Effector CD4-positive, alpha-beta T cell (primary cell): ENCODE measurements around the gene NOC2L.

ENCODE experiments used
- DNase-seq: peaks from one replicate; pipeline ENCODE4 v3.0.0-alpha.2; 2020

NOC2L gene

GRCh38 chr1:913491-914130 lies 45.4 kb downstream of the NOC2L start:
- peak; percentile 1 for DNase-seq

GRCh38 chr1:912740-913301 lies 46.2 kb downstream of the NOC2L start:
- peak; percentile 1 for DNase-seq

GRCh38 chr1:911875-912739 lies 46.9 kb downstream of the NOC2L start:
- peak; percentile 1 for DNase-seq

GRCh38 chr1:910881-911721 lies 48.0 kb downstream of the NOC2L start:
- peak; percentile 1 for DNase-seq

GRCh38 chr1:910311-910880 lies 48.7 kb downstream of the NOC2L start:
- DNase-seq, result peak; percentile 1

- DNase-seq, result peak; percentile 1
These were observed 49.2 kb downstream of the NOC2L start for GRCh38 chr1:909861-910310.

- peak; percentile 1 for DNase-seq
These were observed 50.4 kb downstream of the NOC2L start for GRCh38 chr1:908661-909060.

- peak; percentile 1 for DNase-seq
These were observed 51.2 kb downstream of the NOC2L start for GRCh38 chr1:907611-908451.

- DNase-seq, result no peak
These were observed 52.2 kb downstream of the NOC2L start for GRCh38 chr1:906600-907420.

- no peak for DNase-seq
These were observed 53.1 kb downstream of the NOC2L start for GRCh38 chr1:905811-906599.

GRCh38 chr1:905071-905749 lies 53.8 kb downstream of the NOC2L start:
- no peak for DNase-seq

- peak; percentile 74 for DNase-seq
These were observed 54.6 kb downstream of the NOC2L start for GRCh38 chr1:904310-904950.

- DNase-seq, result no peak
These were observed 55.3 kb downstream of the NOC2L start for GRCh38 chr1:903721-904271.

- no peak for DNase-seq
These were observed 55.8 kb downstream of the NOC2L start for GRCh38 chr1:903305-903704.

- DNase-seq, result no peak
These were observed 56.3 kb downstream of the NOC2L start for GRCh38 chr1:902802-903201.

- DNase-seq, result no peak
These were observed 57.8 kb downstream of the NOC2L start for GRCh38 chr1:901108-901859.

GRCh38 chr1:899636-900317 lies 59.3 kb downstream of the NOC2L start:
- no peak for DNase-seq
